Measurements from ENCODE around the gene EGR4. TPM values are rescaled to one million over a fixed set of nuclear protein-coding genes. Genes with fewer than 3 reads are reported as not detected.

The EGR4 gene
- polyA plus RNA-seq, 2 of the 4 experiments (the other 2 are of a cell fraction): 0.03 TPM; not detected in 1

- no peak for FAIRE-seq
- Histone ChIP-seq H3K4me3 (no peak overlapping the region), H3K4me2 (no peak overlapping the region), H3K4me1 (peaks cover 7% of the 10 kb centered on the region; the same call in 1 of the 3 replicates), H3K9me3 (no peaks in the 10 kb centered on the region), H3K27ac (no peak overlapping the region)
- no peak for TF ChIP-seq BCL3 (IDR thresholded peaks at IDR 0.05)
- TF ChIP-seq BHLHE40 (IDR thresholded peaks at IDR 0.05; ENCODE audit: low read depth, low read length): no peak
- no peak for TF ChIP-seq REST (IDR thresholded peaks at IDR 0.05)
- ChIA-PET POLR2A (no interaction called here), CTCF (interaction anchor here (1.8 kb wide), 1 partner anchor 24 kb away, joined by 6 read pairs; no protein-coding TSS in a partner anchor)
- ATAC-seq: no peak
- 86% methylated on average over 26 of the region's 26 CpGs for WGBS (ENCODE audit: missing lambda C conversion rate)
- DNase-seq (ENCODE audit: low read depth in 1 of 2, low spot score in 1 of 2): no peak
These were observed 27.1 kb downstream of the EGR4 start for GRCh38 chr2:73266061-73266901.

- ChIA-PET POLR2A (no interaction called here), CTCF (interaction anchor here (0.9 to 1.8 kb wide), 2 partner anchors 25 to 28 kb away, joined by 5 to 6 read pairs; partner anchors contain the start of gene EGR4)
- no peak overlapping the region for H3K4me2 ChIP-seq
- WGBS (ENCODE audit: missing lambda C conversion rate): 86% methylated on average over 17 of the region's 28 CpGs
- no peaks in the 10 kb centered on the region for H3K9me3 ChIP-seq
- TF ChIP-seq RARB (CRISPR knock-in tag; IDR thresholded peaks at IDR 0.05) (no peak), RFX5 (IDR thresholded peaks at IDR 0.05) (no peak), REST (IDR thresholded peaks at IDR 0.05) (no peak), CBX8 (IDR thresholded peaks at IDR 0.05) (no peak), MAFK (IDR thresholded peaks at IDR 0.05; ENCODE audit: partially characterized antibody) (no peak), HOXB5 (CRISPR knock-in tag; IDR thresholded peaks at IDR 0.05) (no peak), GATA3 (IDR thresholded peaks at IDR 0.05; ENCODE audit: borderline replicate concordance) (no peak), ZC3H11A (IDR thresholded peaks at IDR 0.05) (no peak), PHF8 (IDR thresholded peaks at IDR 0.05; ENCODE audit: borderline replicate concordance, low read depth) (no peak), ELK1 (IDR thresholded peaks at IDR 0.05; ENCODE audit: low read depth, low read length) (no peak), JUN (IDR thresholded peaks at IDR 0.05) (no peak), FOSB (CRISPR knock-in tag; IDR thresholded peaks at IDR 0.05) (no peak), USF2 (IDR thresholded peaks at IDR 0.05) (no peak), SMC3 (IDR thresholded peaks at IDR 0.05) (no peak), NFE2L2 (conservative IDR thresholded peaks at IDR 0.05; ENCODE audit: low read length) (no peak), SREBF2 (IDR thresholded peaks at IDR 0.05) (no peak), RAD21 (conservative IDR thresholded peaks at IDR 0.05 in 1 of 2, IDR thresholded peaks at IDR 0.05 in 1 of 2) (no peak), KDM5A (IDR thresholded peaks at IDR 0.05) (no peak), JUNB (IDR thresholded peaks at IDR 0.05) (no peak)
- no peak overlapping the region for H3K4me3 ChIP-seq
- ATAC-seq (no peak), FAIRE-seq (no peak), DNase-seq (ENCODE audit: low read depth in 1 of 2, low spot score in 1 of 2) (no peak)
- H3K4me1 ChIP-seq: peaks cover 7% of the 10 kb centered on the region; the same call in 1 of the 3 replicates
- H3K27ac ChIP-seq: no peak overlapping the region
These were observed 27.9 kb downstream of the EGR4 start for GRCh38 chr2:73265298-73266060.
